Ovary (tissue), 9 donors: ENCODE measurements around the gene KIR2DL3. TPM values are rescaled to one million over a fixed set of nuclear protein-coding genes. Genes with fewer than 3 reads are reported as not detected.
"Not testable (repeated sequence)": the region's sequence is repeated elsewhere in the genome, so short reads cannot be mapped to it uniquely, and the experiment has no call there.

Experiments
- DNase-seq, 5 donors: peaks; one replicate each; pipeline ENCODE4 v3.0.0-alpha.2; 2019 to 2020
- H3K27ac ChIP-seq, 2 donors: fragments of 200-600 bp; one replicate each; pipeline versions ENCODE4 v1.5.1 to v1.8.0; 2019 to 2022
- H3K27me3 ChIP-seq: fragments of 200-600 bp; one replicate; pipeline ENCODE4 v1.8.0; 2022
- H3K36me3 ChIP-seq: fragments of 200-600 bp; sonication (generic); one replicate; pipeline ENCODE4 v1.5.1; 2019
- H3K4me1 ChIP-seq: one replicate; pipeline ENCODE4 v1.8.1; 2013; ENCODE audit warnings: mild to moderate bottlenecking, moderate library complexity; ENCODE audit not compliant: insufficient read depth
- H3K4me3 ChIP-seq: fragments of 200-600 bp; sonication (generic); one replicate; pipeline ENCODE4 v1.5.1; 2017
- H3K9me3 ChIP-seq, 2 donors: fragments of 200-600 bp in 1 of 2; sonication (generic) in 1 of 2; one replicate each; pipeline versions ENCODE4 v1.5.1 to v1.8.1; 2013 to 2019; ENCODE audit warnings: mild to moderate bottlenecking in 1 of 2, moderate library complexity in 1 of 2
- CTCF ChIP-seq, 3 donors: fragments of 450-650 bp in 2 of 3; fragments of 200-600 bp in 1 of 3; IDR thresholded peaks; one replicate each; pipeline versions ENCODE4 v1.5.1 to v1.8.0; 2016 to 2022; ENCODE audit warnings: antibody characterized with exemption in 3 of 3, mild to moderate bottlenecking in 1 of 3
- EP300 ChIP-seq: sonication (generic); formaldehyde crosslinking; IDR thresholded peaks from one replicate; pipeline ENCODE4 v1.6.1; 2017; ENCODE audit warnings: antibody characterized with exemption
- POLR2A ChIP-seq: fragments of 450-650 bp; IDR thresholded peaks from one replicate; pipeline ENCODE4 v1.6.1; 2017; ENCODE audit warnings: antibody characterized with exemption, mild to moderate bottlenecking, moderate library complexity
- WGBS, 3 donors: extraction: QIAGEN DNeasy Blood & Tissue Kit in 1 of 3; methylation state at CpG; one replicate each; pipeline versions ENCODE4 v1.1.5 to v1.1.7; 2013 to 2017; 5-methylcytosine and 5-hydroxymethylcytosine counted together
- intact Hi-C, 4 donors: fragments of 100-400 bp; cut with DNase I; formaldehyde crosslinking; loops; one replicate each; pipeline versions ENCODE4 v1.11.0 to v1.15.1; 2022 to 2023
- polyA plus RNA-seq, 2 donors: library from polyadenylated mRNA; stranded (reverse); fragments of 200-250 nt in 1 of 2; fragments of 350-450 nt in 1 of 2; fragmentation: Illumina TruSeq in 1 of 2; extraction: RNeasy Lipid Tissue Mini Kit (QIAGEN cat#74804) in 1 of 2; gene quantifications; one replicate each; pipeline ENCODE4 v1.2.3, GENCODE V29; 2013 to 2014
- total RNA-seq, 7 donors: library from RNA; depleted of rRNA in 2 of 7; stranded (reverse); fragments of >200 nt in 2 of 7; fragmentation: NEBNext Ultra II Directional in 3 of 7; extraction: Animal tissue kit (Norgen Biotek cat#: 25700) in 3 of 7; gene quantifications; one replicate each; pipeline versions ENCODE4 v1.1.0 to v1.2.4, GENCODE V29; 2016 to 2023
- donor health status: DM: no; HTN: no; CAD: no; lungs with moderate emphysema.
- donor health status: DM: no; HTN: no; CAD: no.
- donor health status: Bipolar disorder and iron deficiency.
- donor health status: DM: yes; HTN: yes; CAD: no.
- donor health status: DM: no; HTN: no; CAD: no.
- donor health status: DM: yes; HTN: yes; CAD: no.

The KIR2DL3 gene
- total and polyA plus RNA-seq, 9 donors, result 0.45 TPM; not detected in 8

- H3K36me3 ChIP-seq, result no peaks in the 10 kb centered on the region
- H3K27me3 ChIP-seq, result no peaks in the 10 kb centered on the region
- WGBS, 3 donors, result 54 to 91% (median 63%) methylated on average over 1 of the region's 1 CpG
- intact Hi-C loops, result loop anchor here in 1 of 4 donors (5.0 kb wide), 1 partner anchor 109 kb away; no protein-coding TSS in a partner anchor
- no peaks in the 10 kb centered on the region for H3K4me1 ChIP-seq
- TF ChIP-seq POLR2A (no peak), EP300 (no peak), CTCF (IDR thresholded peaks at IDR 0.05) (no peak)
- H3K4me3 ChIP-seq, result no peak overlapping the region
- DNase-seq, result no peak
- H3K9me3 ChIP-seq, result no peaks in the 10 kb centered on the region
- no peak overlapping the region for H3K27ac ChIP-seq
Observed at GRCh38 chr19:54738715-54739114, 402 bp downstream of the KIR2DL3 start.

- Histone ChIP-seq H3K9me3 (no peaks in the 10 kb centered on the region), H3K27me3 (no peaks in the 10 kb centered on the region), H3K27ac (no peak overlapping the region), H3K4me3 (no peak overlapping the region), H3K4me1 (no peaks in the 10 kb centered on the region), H3K36me3 (no peaks in the 10 kb centered on the region)
- no peak for TF ChIP-seq POLR2A
- TF ChIP-seq CTCF (IDR thresholded peaks at IDR 0.05), result no peak
- no peak for TF ChIP-seq EP300
- no peak for DNase-seq
- 72 to 79% (median 74%) methylated on average over 13 of the region's 13 CpGs for WGBS, 3 donors
- intact Hi-C loops, result loop anchor here in 1 of 4 donors (5.0 kb wide), 1 partner anchor 107 kb away; no protein-coding TSS in a partner anchor
Observed at GRCh38 chr19:54739587-54740497, 1.5 kb downstream of the KIR2DL3 start.

GRCh38 chr19:54741950-54742349 is 3.6 kb downstream of the KIR2DL3 start:
- H3K27me3 ChIP-seq, H3K4me3 ChIP-seq, H3K27ac ChIP-seq, H3K4me1 ChIP-seq, H3K9me3 ChIP-seq, H3K36me3 ChIP-seq, DNase-seq, intact Hi-C loops: not testable (repeated sequence)
- 57 to 62% (median 57%) methylated on average over 5 of the region's 5 CpGs for whole genome bisulfite sequencing, 3 donors

- WGBS, 3 donors, result 66 to 69% (median 66%) methylated on average over 5 of the region's 5 CpGs
- H3K9me3 ChIP-seq, intact Hi-C loops, H3K36me3 ChIP-seq, H3K27ac ChIP-seq, DNase-seq, H3K4me1 ChIP-seq, H3K4me3 ChIP-seq, H3K27me3 ChIP-seq: not testable (repeated sequence)
Observed at GRCh38 chr19:54744080-54744479, 5.8 kb downstream of the KIR2DL3 start.

GRCh38 chr19:54747614-54748322 is 9.5 kb downstream of the KIR2DL3 start:
- H3K27me3 ChIP-seq, H3K4me1 ChIP-seq, DNase-seq, H3K9me3 ChIP-seq, H3K4me3 ChIP-seq, intact Hi-C loops, H3K27ac ChIP-seq, H3K36me3 ChIP-seq: not testable (repeated sequence)
- WGBS, 3 donors, result 70 to 85% (median 78%) methylated on average over 9 of the region's 9 CpGs

GRCh38 chr19:54750276-54750675 is 12.0 kb downstream of the KIR2DL3 start:
- H3K4me1 ChIP-seq, H3K36me3 ChIP-seq, H3K9me3 ChIP-seq, DNase-seq, H3K27ac ChIP-seq, intact Hi-C loops, H3K27me3 ChIP-seq, H3K4me3 ChIP-seq: not testable (repeated sequence)
- WGBS, 3 donors, result 55 to 66% (median 64%) methylated on average over 6 of the region's 6 CpGs

- H3K9me3 ChIP-seq, H3K27ac ChIP-seq, intact Hi-C loops, H3K36me3 ChIP-seq, H3K4me1 ChIP-seq, DNase-seq, H3K4me3 ChIP-seq, H3K27me3 ChIP-seq: not testable (repeated sequence)
- WGBS, 3 donors, result 71 to 83% (median 77%) methylated on average over 11 of the region's 12 CpGs
Observed at GRCh38 chr19:54756204-54757110, 18.1 kb downstream of the KIR2DL3 start.

- DNase-seq, H3K27me3 ChIP-seq, H3K4me3 ChIP-seq, H3K36me3 ChIP-seq, H3K4me1 ChIP-seq, intact Hi-C loops, H3K9me3 ChIP-seq, H3K27ac ChIP-seq: not testable (repeated sequence)
- WGBS, 3 donors, result 51 to 67% (median 52%) methylated on average over 6 of the region's 6 CpGs
Observed at GRCh38 chr19:54758577-54758976, 20.3 kb downstream of the KIR2DL3 start.

GRCh38 chr19:54764219-54764618 is 25.9 kb downstream of the KIR2DL3 start:
- WGBS, 3 donors, result 65 to 78% (median 74%) methylated on average over 8 of the region's 8 CpGs
- H3K4me3 ChIP-seq, H3K4me1 ChIP-seq, H3K27me3 ChIP-seq, H3K36me3 ChIP-seq, H3K9me3 ChIP-seq, DNase-seq, H3K27ac ChIP-seq, intact Hi-C loops: not testable (repeated sequence)
